CD14-positive monocyte (primary cell): ENCODE measurements around the gene MARCKS. TPM values are rescaled to one million over a fixed set of nuclear protein-coding genes. Genes with fewer than 3 reads are reported as not detected.

ENCODE experiments used
- DNase-seq, 3 donors: peaks; one replicate each; pipeline ENCODE4 v3.0.0-alpha.2; 2011 to 2022
- H2AFZ ChIP-seq: 2 replicates; pipeline ENCODE4 v1.6.0; 2012; ENCODE audit warnings: mild to moderate bottlenecking, low read depth, low read length, inconsistent platforms; ENCODE audit not compliant: insufficient read depth, poor library complexity, severe bottlenecking
- H3K27ac ChIP-seq, 2 donors: 1 replicate in 1 of 2; 2 replicates in 1 of 2; pipeline ENCODE4 v1.5.1; 2012 to 2013; ENCODE audit warnings: low read length in 2 of 2, control low read depth in 1 of 2, inconsistent platforms in 1 of 2, low read depth in 1 of 2, mild to moderate bottlenecking in 1 of 2
- H3K27me3 ChIP-seq, 2 donors: one replicate each; pipeline versions ENCODE4 v1.6.0 to v1.6.1; 2011 to 2013; ENCODE audit warnings: low read length in 2 of 2; ENCODE audit not compliant: control insufficient read depth in 2 of 2, insufficient read depth in 2 of 2
- H3K36me3 ChIP-seq, 2 donors: replicated peaks in 1 of 2; 1 replicate in 1 of 2; 2 replicates in 1 of 2; pipeline versions ENCODE4 v1.5.1 to v1.6.1; 2012 to 2013; ENCODE audit warnings: low read length in 2 of 2, control low read depth in 1 of 2, inconsistent platforms in 1 of 2, mild to moderate bottlenecking in 1 of 2; ENCODE audit not compliant: insufficient read depth in 2 of 2, control insufficient read depth in 1 of 2
- H3K4me1 ChIP-seq, 2 donors: 1 replicate in 1 of 2; 2 replicates in 1 of 2; pipeline versions ENCODE4 v1.5.1 to v1.6.1; 2012 to 2013; ENCODE audit warnings: low read length in 2 of 2, control low read depth in 1 of 2, inconsistent platforms in 1 of 2, mild to moderate bottlenecking in 1 of 2, moderate library complexity in 1 of 2; ENCODE audit not compliant: insufficient read depth in 2 of 2, control insufficient read depth in 1 of 2
- H3K4me2 ChIP-seq: replicated peaks from 2 replicates; pipeline ENCODE3; 2012; ENCODE audit warnings: low read length, moderate library complexity, mild to moderate bottlenecking; ENCODE audit not compliant: poor library complexity, severe bottlenecking; ENCODE audit errors: extremely low read depth
- H3K4me3 ChIP-seq, 3 experiments: fragments of 200-600 bp in 1 of 3; sonication (generic) in 1 of 3; replicated peaks in 1 of 3; 1 replicate in 2 of 3; 2 replicates in 1 of 3; pipeline ENCODE4 v1.5.1; 2011 to 2013; ENCODE audit warnings: low read length in 3 of 3, mild to moderate bottlenecking in 3 of 3, control low read depth in 2 of 3, low read depth in 2 of 3, inconsistent platforms in 1 of 3, moderate library complexity in 1 of 3
- H3K79me2 ChIP-seq: 2 replicates; pipeline ENCODE4 v1.6.0; 2012; ENCODE audit warnings: mild to moderate bottlenecking, control low read depth, inconsistent platforms, low read length, moderate library complexity; ENCODE audit not compliant: insufficient read depth
- H3K9ac ChIP-seq: 2 replicates; pipeline ENCODE4 v1.6.0; 2017; ENCODE audit warnings: low read length, mild to moderate bottlenecking; ENCODE audit not compliant: insufficient read depth, poor library complexity, severe bottlenecking
- H3K9me3 ChIP-seq, 2 donors: replicated peaks in 1 of 2; 1 replicate in 1 of 2; 2 replicates in 1 of 2; pipeline versions ENCODE4 v1.5.1 to v1.6.1; 2012 to 2013; ENCODE audit warnings: low read length in 2 of 2, control low read depth in 1 of 2; ENCODE audit not compliant: control insufficient read depth in 1 of 2, insufficient read depth in 1 of 2
- H4K20me1 ChIP-seq: 2 replicates; pipeline ENCODE4 v1.6.0; 2012; ENCODE audit warnings: mild to moderate bottlenecking, low read length, control low read depth, moderate library complexity; ENCODE audit not compliant: insufficient read depth
- H3K27ac Mint-ChIP-seq, 7 donors: one replicate each; pipeline ENCODE4 v1.8.0; 2020; ENCODE audit warnings: mild to moderate bottlenecking in 7 of 7, mixed read lengths in 7 of 7, moderate library complexity in 6 of 7, inconsistent platforms in 2 of 7
- H3K27me3 Mint-ChIP-seq, 3 donors: one replicate each; pipeline ENCODE4 v1.8.0; 2021 to 2022; ENCODE audit warnings: low read depth in 3 of 3, mild to moderate bottlenecking in 3 of 3, mixed read lengths in 3 of 3, moderate library complexity in 3 of 3, inconsistent platforms in 1 of 3
- H3K36me3 Mint-ChIP-seq, 2 donors: one replicate each; pipeline ENCODE4 v1.8.0; 2020; ENCODE audit warnings: mixed read lengths in 2 of 2, inconsistent platforms in 1 of 2, mild to moderate bottlenecking in 1 of 2
- H3K4me1 Mint-ChIP-seq: one replicate; pipeline ENCODE4 v1.8.0; 2020; ENCODE audit warnings: mild to moderate bottlenecking, mixed read lengths
- H3K4me3 Mint-ChIP-seq, 2 donors: one replicate each; pipeline ENCODE4 v1.8.0; 2020; ENCODE audit warnings: mild to moderate bottlenecking in 2 of 2, mixed read lengths in 2 of 2, moderate library complexity in 1 of 2
- H3K9me3 Mint-ChIP-seq, 7 donors: one replicate each; pipeline ENCODE4 v1.8.0; 2020 to 2022; ENCODE audit warnings: mixed read lengths in 7 of 7, mild to moderate bottlenecking in 6 of 7, moderate library complexity in 6 of 7, inconsistent platforms in 2 of 7
- whole genome bisulfite sequencing: methylation state at CpG from one replicate; pipeline ENCODE4 v1.1.5; 2013; ENCODE audit warnings: missing lambda C conversion rate; ENCODE audit not compliant: insufficient coverage; 5-methylcytosine and 5-hydroxymethylcytosine counted together
- intact Hi-C, 2 donors: fragments of 100-400 bp; cut with micrococcal nuclease; formaldehyde crosslinking; loops; one replicate each; pipeline versions ENCODE4 v1.15.0 to v1.15.1; 2023
- polyA plus RNA-seq, 3 donors: library from polyadenylated mRNA; depleted of rRNA in 1 of 3; unstranded in 2 of 3; stranded (reverse) in 1 of 3; fragments of 300-500 nt in 2 of 3; fragments of >200 nt in 1 of 3; fragmentation: Illumina TruSeq in 2 of 3; gene quantifications; 1 replicate in 2 of 3; 2 replicates in 1 of 3; pipeline ENCODE4 v1.2.3, GENCODE V29; 2012 to 2021
- TF ChIP-seq, protein P1 (sequence below): fragments of 200-600 bp; IDR thresholded peaks from one replicate; pipeline ENCODE4 v1.8.0; 2022; ENCODE audit warnings: antibody characterized with exemption, mild to moderate bottlenecking

Gene MARCKS
- polyA plus RNA-seq, 3 donors = 12.1 to 22.9 (median 14.4) TPM

DNA sequence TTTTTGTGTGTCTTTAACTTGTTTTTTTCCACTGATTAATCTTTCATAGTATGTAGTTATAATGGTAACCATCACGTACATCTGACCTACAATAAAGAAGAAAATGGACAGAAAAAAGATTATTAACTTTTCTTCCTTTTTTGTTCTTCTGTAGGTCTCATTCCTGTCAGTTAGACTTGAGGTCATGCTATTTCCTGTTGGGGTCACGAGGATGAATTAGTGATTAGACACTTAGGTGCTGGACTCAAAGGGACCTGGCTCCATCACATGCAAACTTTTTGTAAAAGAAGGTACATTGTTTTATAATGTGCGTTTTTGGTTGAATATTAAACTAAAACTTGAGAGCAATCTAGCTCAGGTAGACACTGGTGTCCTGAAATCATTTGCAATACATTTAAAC is 14.8 kb downstream of the MARCKS start:
- intact Hi-C loops = no loop called here
- H3K27me3 Mint-ChIP-seq = peaks cover 0 to 2% (median 0%) of the 10 kb centered on the region in 3 donors

DNA sequence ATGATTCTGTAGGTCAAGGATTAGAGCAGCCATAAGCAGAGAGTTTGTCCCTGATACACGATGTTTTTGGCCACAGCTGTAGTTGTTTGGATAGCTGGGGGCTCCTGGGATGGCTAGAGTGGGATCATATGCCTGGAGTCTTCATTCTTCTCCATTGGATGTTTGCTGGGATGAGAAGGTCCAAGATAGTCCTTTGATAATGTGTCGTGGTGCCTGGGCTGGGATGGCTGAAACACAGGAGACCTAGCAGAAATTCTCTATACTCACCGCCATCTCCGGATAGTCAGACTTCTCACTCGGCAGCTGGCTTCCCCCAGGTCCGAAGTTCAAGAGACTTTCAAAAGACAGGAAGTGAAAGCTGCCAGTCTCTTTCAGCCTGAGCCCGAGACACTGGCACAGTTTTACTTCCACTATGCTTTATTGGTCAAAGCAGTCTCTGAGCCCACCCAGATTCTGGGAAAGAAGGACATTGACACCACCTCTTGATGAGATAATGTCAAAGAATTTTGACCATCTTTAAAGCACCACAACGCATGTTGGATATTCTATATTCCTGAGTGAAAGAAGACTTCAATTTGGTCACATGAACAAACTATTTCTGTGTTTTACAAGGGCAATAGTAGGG is 16.0 kb downstream of the MARCKS start:
- Histone ChIP-seq H3K9me3 (no peaks in the 10 kb centered on the region), H3K27me3 (no peaks in the 10 kb centered on the region), H3K9ac (no peak overlapping the region), H3K36me3 (no peaks in the 10 kb centered on the region), H3K79me2 (no peaks in the 10 kb centered on the region), H3K27ac (peak overlapping the region in 1 of 2 donors; percentile 50), H2AFZ (peak overlapping the region; percentile 57), H3K4me3 (peak overlapping the region; percentile 5 to 58 (median 39)), H3K4me2 (peak overlapping the region; percentile 54), H3K4me1 (peaks cover 4 to 8% of the 10 kb centered on the region in 2 donors), H4K20me1 (no peaks in the 10 kb centered on the region)
- TF ChIP-seq, protein P1, sequence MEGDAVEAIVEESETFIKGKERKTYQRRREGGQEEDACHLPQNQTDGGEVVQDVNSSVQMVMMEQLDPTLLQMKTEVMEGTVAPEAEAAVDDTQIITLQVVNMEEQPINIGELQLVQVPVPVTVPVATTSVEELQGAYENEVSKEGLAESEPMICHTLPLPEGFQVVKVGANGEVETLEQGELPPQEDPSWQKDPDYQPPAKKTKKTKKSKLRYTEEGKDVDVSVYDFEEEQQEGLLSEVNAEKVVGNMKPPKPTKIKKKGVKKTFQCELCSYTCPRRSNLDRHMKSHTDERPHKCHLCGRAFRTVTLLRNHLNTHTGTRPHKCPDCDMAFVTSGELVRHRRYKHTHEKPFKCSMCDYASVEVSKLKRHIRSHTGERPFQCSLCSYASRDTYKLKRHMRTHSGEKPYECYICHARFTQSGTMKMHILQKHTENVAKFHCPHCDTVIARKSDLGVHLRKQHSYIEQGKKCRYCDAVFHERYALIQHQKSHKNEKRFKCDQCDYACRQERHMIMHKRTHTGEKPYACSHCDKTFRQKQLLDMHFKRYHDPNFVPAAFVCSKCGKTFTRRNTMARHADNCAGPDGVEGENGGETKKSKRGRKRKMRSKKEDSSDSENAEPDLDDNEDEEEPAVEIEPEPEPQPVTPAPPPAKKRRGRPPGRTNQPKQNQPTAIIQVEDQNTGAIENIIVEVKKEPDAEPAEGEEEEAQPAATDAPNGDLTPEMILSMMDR = no peak
- Mint-ChIP-seq H3K4me3 (peak overlapping the region; percentile 76 to 87), H3K27ac (peak overlapping the region; percentile 20 to 87 (median 82)), H3K4me1 (peaks cover 12% of the 10 kb centered on the region), H3K27me3 (peaks cover 0 to 2% (median 0%) of the 10 kb centered on the region in 3 donors), H3K9me3 (peaks cover 0 to 4% (median 0%) of the 10 kb centered on the region in 7 donors), H3K36me3 (no peaks in the 10 kb centered on the region)
- DNase-seq = peak; percentile 49 to 69 (median 64)
- intact Hi-C loops = no loop called here
- 5% methylated on average over 6 of the region's 8 CpGs for WGBS

More for the DNA sequence above, 14.8 kb downstream of the MARCKS start:
- Mint-ChIP-seq H3K4me1 (peaks cover 12% of the 10 kb centered on the region), H3K9me3 (peaks cover 0 to 4% (median 0%) of the 10 kb centered on the region in 7 donors), H3K36me3 (no peaks in the 10 kb centered on the region), H3K27ac (no peak overlapping the region), H3K4me3 (no peak overlapping the region)
- Histone ChIP-seq H3K27ac (no peak overlapping the region), H3K4me2 (no peak overlapping the region), H2AFZ (no peak overlapping the region), H3K79me2 (no peaks in the 10 kb centered on the region), H3K4me1 (peaks cover 4 to 8% of the 10 kb centered on the region in 2 donors), H3K36me3 (no peaks in the 10 kb centered on the region), H3K27me3 (no peaks in the 10 kb centered on the region), H3K9me3 (no peaks in the 10 kb centered on the region), H4K20me1 (no peaks in the 10 kb centered on the region), H3K4me3 (no peak overlapping the region), H3K9ac (no peak overlapping the region)
- DNase-seq = peak in 1 of 3 donors; percentile 20
- WGBS = no CpG with 5 or more reads among the region's 3 CpGs
- TF ChIP-seq, protein P1 = no peak
